ACC112 (cell line): ENCODE measurements around the gene PARD3B.

ENCODE experiments used
- H2AFZ ChIP-seq: fragments of 200-600 bp; sonication (generic); one replicate; pipeline ENCODE4 v1.6.0; 2017; ENCODE audit warnings: antibody characterized with exemption, low read length; ENCODE audit not compliant: unreplicated experiment
- H3K27ac ChIP-seq: fragments of 200-600 bp; sonication (generic); 2 replicates; pipeline ENCODE4 v1.5.1; 2014; ENCODE audit warnings: low read depth, mild to moderate bottlenecking, antibody characterized with exemption, low read length, moderate library complexity
- H3K27me3 ChIP-seq: fragments of 200-600 bp; sonication (generic); 2 replicates; pipeline ENCODE4 v1.6.1; 2014; ENCODE audit warnings: mild to moderate bottlenecking, antibody characterized with exemption, low read length, moderate library complexity, mixed read lengths; ENCODE audit not compliant: insufficient read depth
- H3K36me3 ChIP-seq: fragments of 200-600 bp; sonication (generic); 2 replicates; pipeline ENCODE4 v1.6.1; 2016; ENCODE audit warnings: mild to moderate bottlenecking, antibody characterized with exemption, low read length, moderate library complexity, mixed read lengths; ENCODE audit not compliant: insufficient read depth
- H3K4me1 ChIP-seq: fragments of 200-600 bp; sonication (generic); one replicate; pipeline ENCODE4 v1.6.1; 2016; ENCODE audit warnings: low read length, mixed read lengths; ENCODE audit not compliant: insufficient read depth, unreplicated experiment, control insufficient read depth
- H3K4me3 ChIP-seq: fragments of 200-600 bp; sonication (generic); 2 replicates; pipeline ENCODE4 v1.5.1; 2014; ENCODE audit warnings: mild to moderate bottlenecking, low read depth, low read length
- H3K79me2 ChIP-seq: fragments of 200-600 bp; sonication (generic); one replicate; pipeline ENCODE4 v1.6.0; 2016; ENCODE audit warnings: low read length; ENCODE audit not compliant: control insufficient read depth, unreplicated experiment, insufficient read depth

Gene PARD3B

DNA sequence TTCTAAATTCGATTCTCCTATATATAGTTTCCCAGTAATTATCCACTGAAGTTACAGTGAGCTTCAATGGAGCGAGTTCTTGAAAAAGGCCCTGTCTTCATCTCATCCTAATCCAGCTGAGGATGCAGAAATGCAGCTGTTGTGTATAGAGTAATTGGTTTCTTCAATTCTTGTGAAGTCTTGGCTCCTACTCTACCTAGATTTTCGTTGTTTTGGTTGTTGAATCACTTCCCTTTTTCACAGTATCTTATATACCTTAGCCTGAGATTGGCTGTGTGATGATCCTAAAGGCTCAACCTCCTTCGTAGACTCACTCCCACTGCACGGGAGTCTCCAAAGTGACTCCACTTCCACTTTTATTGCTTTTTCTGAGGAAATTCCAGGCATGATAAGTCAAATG is 280.4 kb downstream of the PARD3B start:
- no peaks in the 10 kb centered on the region for H3K36me3 ChIP-seq
- no peak overlapping the region for H3K4me3 ChIP-seq
- no peaks in the 10 kb centered on the region for H3K79me2 ChIP-seq
- peaks cover 10% of the 10 kb centered on the region for H3K4me1 ChIP-seq
- no peaks in the 10 kb centered on the region for H3K27me3 ChIP-seq
- no peak overlapping the region for H2AFZ ChIP-seq
- H3K27ac ChIP-seq = no peak overlapping the region

DNA sequence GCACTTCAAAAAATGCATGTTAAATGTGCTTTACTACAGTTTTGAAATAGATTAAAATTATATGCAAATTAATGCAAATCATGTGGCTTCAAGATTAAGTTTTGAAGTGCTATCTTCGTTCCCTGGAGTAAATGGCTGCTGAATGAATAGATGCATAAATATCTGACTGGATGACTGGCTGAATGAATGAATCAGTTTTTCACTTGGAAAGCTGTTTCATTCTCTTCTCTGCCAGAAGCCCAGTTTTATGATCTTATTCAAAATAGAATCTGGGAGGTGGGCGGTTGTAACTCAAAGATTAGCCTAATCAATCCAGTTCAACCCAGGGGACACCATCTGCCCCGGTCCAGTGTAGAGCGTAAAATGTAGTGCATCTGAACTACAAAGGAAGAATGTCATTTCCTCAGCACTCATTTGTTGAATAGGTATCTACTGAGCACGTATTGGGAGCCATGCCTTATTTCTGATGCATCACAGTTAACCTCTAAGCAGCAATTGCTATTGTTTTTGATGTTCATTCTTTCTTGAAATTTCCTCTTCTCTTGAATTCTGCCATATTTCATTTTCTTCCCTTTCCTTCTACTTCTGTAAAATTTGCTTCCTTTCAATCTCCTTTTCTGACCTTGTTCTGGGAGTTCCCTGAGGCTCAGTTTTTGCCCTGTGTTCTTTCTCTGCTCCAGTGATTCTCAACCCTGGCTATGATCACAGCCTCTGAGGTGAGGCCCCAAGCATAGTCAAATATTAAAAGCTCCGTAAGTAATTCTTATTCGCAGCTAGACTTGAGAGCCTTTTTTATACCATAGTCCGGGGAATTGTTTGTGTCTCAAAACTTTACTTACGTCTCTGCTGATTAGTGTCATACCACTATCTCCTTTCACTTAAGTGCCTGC is 282.7 kb downstream of the PARD3B start:
- Histone ChIP-seq H3K27me3 (no peaks in the 10 kb centered on the region), H3K4me3 (no peak overlapping the region), H3K4me1 (peaks cover 10% of the 10 kb centered on the region), H3K36me3 (no peaks in the 10 kb centered on the region), H2AFZ (no peak overlapping the region), H3K27ac (no peak overlapping the region), H3K79me2 (no peaks in the 10 kb centered on the region)

DNA sequence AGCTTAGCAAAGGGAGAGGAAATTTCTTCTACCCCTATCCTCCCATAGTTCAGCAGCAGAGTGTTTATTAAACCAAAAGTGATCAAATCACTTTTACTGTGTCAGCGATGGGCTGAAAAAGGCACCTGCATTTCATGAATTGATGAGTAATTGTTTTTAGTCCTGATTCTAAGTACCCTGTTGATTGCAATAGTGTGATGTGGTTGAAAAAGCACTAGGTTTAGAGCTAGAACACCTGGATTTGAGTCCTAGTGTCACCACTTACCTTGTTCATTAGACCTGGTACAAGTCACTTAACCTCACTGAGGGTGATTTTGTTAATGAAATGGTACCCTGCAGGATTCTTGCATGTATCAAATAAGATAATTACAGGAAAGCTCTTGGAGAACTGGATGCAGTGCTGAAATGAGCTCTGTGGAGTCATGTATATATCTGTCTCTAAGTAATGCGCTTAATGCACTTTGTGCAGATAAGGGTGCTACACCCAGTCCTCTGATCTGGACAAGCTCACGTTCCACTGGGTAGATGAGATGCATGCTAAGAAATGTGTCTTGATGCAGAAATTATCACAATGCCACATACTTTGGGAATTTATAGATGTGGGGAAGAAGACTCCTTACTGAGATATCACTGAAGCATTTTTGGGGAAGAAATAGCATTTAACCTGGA is 289.6 kb downstream of the PARD3B start:
- Histone ChIP-seq H3K36me3 (no peaks in the 10 kb centered on the region), H2AFZ (no peak overlapping the region), H3K4me1 (no peaks in the 10 kb centered on the region), H3K27me3 (no peaks in the 10 kb centered on the region), H3K27ac (no peak overlapping the region), H3K4me3 (no peak overlapping the region), H3K79me2 (no peaks in the 10 kb centered on the region)

DNA sequence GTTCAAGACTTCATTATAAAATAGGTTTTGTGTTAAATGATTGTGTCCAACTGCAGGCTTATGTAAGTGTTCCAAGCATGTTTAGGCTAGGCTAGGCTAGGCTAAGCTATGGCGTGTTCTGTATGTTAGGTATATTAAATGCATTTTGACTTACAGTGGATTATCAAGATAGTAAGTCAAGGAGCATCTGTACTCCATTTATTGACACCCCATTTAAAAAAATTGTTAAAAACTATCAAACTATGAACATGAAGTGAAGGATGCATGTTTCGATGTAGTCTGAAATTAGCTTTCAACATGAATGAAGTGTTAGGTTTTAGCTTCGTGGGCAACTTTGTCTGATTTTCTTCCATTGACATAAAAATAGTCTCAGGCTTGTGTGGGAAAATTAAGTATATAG is 290.5 kb downstream of the PARD3B start:
- no peaks in the 10 kb centered on the region for H3K4me1 ChIP-seq
- H3K79me2 ChIP-seq = no peaks in the 10 kb centered on the region
- H2AFZ ChIP-seq = no peak overlapping the region
- H3K27ac ChIP-seq = no peak overlapping the region
- no peak overlapping the region for H3K4me3 ChIP-seq
- H3K27me3 ChIP-seq = no peaks in the 10 kb centered on the region
- H3K36me3 ChIP-seq = no peaks in the 10 kb centered on the region

DNA sequence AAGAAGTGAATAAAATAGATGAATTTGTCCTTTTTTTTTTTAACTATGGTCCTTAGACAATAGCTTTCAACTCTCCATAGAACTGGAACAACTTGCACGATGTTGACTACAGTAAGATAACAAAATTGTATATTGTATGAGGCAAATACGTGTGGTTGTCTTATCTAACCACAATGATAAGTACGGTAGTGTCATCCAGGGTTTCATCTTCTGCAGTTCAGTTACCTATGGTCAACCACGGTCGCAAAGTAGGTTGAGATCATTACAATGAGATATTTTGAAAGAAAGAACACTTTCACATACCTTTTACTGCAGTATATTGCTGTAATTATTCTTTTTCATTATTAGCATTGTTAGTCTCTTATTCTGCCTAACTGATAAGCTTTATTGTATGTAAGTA is 295.2 kb downstream of the PARD3B start:
- Histone ChIP-seq H3K4me3 (no peak overlapping the region), H3K27me3 (no peaks in the 10 kb centered on the region), H3K27ac (no peak overlapping the region), H2AFZ (no peak overlapping the region), H3K79me2 (no peaks in the 10 kb centered on the region), H3K36me3 (no peaks in the 10 kb centered on the region), H3K4me1 (peaks cover 25% of the 10 kb centered on the region)

DNA sequence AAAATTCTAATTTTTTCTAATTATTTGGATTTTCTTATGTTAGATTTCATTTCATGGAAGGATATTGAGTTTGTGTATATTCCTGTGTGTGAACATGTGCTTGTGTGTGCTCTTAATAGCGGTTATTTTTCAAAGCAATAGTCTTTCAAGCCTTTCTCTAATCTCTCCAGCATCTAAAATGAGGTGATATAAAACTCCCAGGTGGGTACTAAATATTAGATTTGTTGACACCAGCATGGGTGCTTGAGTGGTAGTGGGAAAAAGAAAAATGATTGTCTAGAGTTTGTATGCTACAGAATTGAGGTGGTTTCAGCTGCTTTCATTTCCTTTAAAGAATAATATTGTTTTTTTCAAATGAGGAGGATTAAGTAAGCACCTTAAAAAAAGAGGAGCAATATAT is 296.8 kb downstream of the PARD3B start:
- Histone ChIP-seq H3K27me3 (no peaks in the 10 kb centered on the region), H3K79me2 (no peaks in the 10 kb centered on the region), H3K4me1 (peaks cover 25% of the 10 kb centered on the region), H2AFZ (peak overlapping the region; percentile 16), H3K4me3 (peak overlapping the region; percentile 18; the same call in 1 of the 2 replicates), H3K27ac (peak overlapping the region; percentile 89), H3K36me3 (no peaks in the 10 kb centered on the region)

DNA sequence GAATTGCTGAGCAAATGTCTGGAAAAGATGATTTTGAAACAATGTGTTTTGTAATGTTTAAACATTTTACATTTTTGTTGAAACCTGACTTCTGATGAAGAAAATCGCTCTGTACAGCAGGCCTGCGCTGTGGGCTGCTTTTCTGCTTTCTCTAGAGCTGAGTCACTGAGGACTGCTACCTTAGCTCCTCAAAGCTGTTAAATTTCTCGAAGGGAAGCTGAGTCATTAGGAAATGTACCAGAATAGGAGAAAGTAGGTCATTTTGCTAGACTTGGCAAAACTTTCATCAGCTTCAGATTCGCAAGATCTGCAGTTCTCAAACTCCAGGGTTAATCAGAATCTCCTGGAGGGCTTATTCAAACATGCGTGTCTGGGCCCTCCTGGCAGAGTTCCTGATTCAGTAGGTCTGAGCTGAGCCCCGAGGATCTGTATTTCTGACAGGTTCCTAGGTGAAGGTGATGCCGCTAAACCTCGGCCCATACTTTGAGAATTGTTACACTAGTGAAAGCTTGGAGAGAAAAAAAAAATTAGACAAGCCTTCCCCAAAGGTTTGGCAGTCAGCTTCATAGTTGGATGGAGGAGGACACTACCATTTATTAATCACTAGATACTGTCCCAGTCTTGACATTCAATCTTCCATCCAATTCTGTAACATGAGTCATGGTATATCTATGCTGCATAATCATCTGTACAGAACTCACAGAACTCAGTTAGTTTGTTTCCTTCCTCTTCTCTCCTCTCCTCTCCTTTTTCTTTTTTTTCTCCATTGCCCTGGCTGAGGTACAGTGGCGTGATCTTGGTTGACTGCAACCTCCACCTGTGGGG is 297.6 kb downstream of the PARD3B start:
- Histone ChIP-seq H3K27me3 (no peaks in the 10 kb centered on the region), H3K4me1 (peaks cover 25% of the 10 kb centered on the region), H2AFZ (peak overlapping the region; percentile 18), H3K79me2 (no peaks in the 10 kb centered on the region), H3K36me3 (no peaks in the 10 kb centered on the region), H3K4me3 (peak overlapping the region; percentile 63), H3K27ac (peak overlapping the region; percentile 89)

DNA sequence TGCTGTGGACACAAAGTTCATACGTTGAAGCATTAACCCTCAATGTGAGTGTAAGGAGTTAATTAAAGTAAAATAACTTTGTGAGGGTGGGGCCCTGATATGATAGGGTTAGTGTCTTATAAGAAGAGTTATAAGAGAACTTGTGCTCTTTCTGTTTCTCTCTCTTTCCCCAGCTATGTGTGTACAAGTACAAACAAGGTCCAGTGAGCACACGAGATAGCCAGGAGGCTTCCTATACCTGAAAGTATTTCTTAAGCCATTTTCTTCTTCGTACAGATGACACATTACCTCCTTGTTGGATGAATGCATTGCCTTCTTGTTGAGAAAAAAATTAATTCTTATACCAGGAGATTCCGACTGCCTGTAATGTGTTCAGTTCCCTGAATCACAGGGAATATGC is 301.2 kb downstream of the PARD3B start:
- Histone ChIP-seq H3K27ac (no peak overlapping the region), H3K4me3 (no peak overlapping the region), H2AFZ (no peak overlapping the region), H3K4me1 (peaks cover 23% of the 10 kb centered on the region), H3K27me3 (no peaks in the 10 kb centered on the region), H3K79me2 (no peaks in the 10 kb centered on the region), H3K36me3 (no peaks in the 10 kb centered on the region)

DNA sequence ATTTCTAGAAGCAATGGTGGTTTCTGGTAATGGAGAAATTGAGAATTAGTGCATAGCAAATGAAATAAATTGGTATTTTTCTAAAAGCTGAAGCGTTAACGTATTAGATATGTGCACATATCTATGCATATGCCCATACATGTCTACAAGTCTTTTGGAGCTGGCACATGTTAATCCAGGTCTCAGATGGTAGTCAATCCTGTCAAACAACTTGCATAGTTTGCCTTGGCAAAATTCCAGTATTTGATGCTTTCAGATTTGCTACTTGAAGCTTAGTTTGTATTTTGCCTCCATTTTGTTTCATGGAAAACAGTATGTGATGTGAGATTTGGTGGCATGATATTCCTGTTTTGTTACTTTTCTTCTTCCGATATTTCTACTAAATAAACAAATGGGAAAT is 304.6 kb downstream of the PARD3B start:
- Histone ChIP-seq H2AFZ (no peak overlapping the region), H3K36me3 (no peaks in the 10 kb centered on the region), H3K4me3 (no peak overlapping the region), H3K27ac (no peak overlapping the region), H3K79me2 (no peaks in the 10 kb centered on the region), H3K27me3 (no peaks in the 10 kb centered on the region), H3K4me1 (no peaks in the 10 kb centered on the region)

DNA sequence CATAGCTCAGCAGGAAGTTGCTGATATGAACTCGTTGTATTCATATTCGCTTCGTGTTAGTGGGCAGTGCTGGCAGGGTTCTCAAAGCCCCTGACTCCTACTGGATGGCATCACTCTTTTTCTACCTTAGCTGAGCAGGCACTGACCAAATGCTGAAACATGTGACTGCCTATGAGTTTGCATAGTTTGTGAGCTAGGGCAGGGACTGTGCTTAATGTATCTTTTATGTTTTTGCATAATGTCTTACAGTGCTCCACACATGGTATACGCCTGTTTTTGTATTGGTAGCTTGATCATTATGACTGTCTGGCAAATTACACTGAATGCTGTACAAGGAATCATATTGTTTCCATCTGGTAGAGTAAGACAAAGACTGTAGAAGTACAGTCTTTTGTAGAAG is 305.3 kb downstream of the PARD3B start:
- Histone ChIP-seq H3K36me3 (no peaks in the 10 kb centered on the region), H3K4me3 (no peak overlapping the region)

More for the DNA sequence above, 305.3 kb downstream of the PARD3B start:
- H2AFZ ChIP-seq = no peak overlapping the region
- no peaks in the 10 kb centered on the region for H3K79me2 ChIP-seq
- no peaks in the 10 kb centered on the region for H3K27me3 ChIP-seq
- H3K4me1 ChIP-seq = no peaks in the 10 kb centered on the region
- H3K27ac ChIP-seq = no peak overlapping the region
